ENCODE measurements around the gene BECN2.

The BECN2 gene

DNA sequence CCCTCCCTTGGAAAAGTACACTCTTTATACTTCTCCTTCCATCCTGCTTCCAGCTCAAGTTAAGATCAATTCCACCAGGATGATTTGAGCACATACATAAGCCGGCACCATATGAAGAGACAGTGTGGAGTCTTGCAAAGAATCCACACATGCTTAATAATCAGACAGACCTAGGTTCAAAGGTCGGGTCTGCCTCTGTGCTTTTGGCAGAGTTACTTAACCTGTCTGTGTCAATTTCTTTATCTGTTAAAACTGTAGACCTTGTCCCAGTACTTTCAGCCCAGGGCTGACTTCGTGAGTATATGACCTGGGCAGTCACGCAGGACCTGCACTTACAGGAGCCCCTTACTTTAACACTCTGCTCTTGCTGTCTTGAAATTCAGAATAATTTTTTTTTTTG is 30.2 kb upstream of the BECN2 start:
- no peak for DNase-seq (ENCODE audit: low read depth)
- TF ChIP-seq, protein P1, sequence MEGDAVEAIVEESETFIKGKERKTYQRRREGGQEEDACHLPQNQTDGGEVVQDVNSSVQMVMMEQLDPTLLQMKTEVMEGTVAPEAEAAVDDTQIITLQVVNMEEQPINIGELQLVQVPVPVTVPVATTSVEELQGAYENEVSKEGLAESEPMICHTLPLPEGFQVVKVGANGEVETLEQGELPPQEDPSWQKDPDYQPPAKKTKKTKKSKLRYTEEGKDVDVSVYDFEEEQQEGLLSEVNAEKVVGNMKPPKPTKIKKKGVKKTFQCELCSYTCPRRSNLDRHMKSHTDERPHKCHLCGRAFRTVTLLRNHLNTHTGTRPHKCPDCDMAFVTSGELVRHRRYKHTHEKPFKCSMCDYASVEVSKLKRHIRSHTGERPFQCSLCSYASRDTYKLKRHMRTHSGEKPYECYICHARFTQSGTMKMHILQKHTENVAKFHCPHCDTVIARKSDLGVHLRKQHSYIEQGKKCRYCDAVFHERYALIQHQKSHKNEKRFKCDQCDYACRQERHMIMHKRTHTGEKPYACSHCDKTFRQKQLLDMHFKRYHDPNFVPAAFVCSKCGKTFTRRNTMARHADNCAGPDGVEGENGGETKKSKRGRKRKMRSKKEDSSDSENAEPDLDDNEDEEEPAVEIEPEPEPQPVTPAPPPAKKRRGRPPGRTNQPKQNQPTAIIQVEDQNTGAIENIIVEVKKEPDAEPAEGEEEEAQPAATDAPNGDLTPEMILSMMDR (conservative IDR thresholded peaks at IDR 0.05; ENCODE audit: low read depth, low read length): no peak
- H3K4me3 ChIP-seq (ENCODE audit: low read depth, low read length): no peak overlapping the region

DNA sequence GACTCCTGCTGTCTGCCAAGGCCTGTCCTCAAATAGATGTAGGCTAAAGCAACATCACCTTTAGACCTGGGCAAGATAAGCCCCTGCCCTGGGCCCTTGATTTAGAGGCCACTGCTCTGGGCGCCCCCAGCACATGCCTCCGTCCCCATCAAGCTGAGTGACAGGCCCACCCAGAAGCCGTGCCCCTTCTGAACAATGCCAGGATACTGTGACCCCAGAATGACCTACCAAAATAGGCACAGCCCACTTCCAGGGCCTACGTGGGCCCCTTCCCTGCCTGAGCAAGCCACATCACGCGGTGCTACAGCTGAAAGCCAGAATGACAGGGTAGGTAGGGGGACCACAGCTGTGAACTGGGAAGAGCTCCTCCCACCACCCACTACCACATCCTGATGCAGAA is 24.7 kb upstream of the BECN2 start:
- H3K4me3 ChIP-seq (ENCODE audit: low read depth, low read length): no peak overlapping the region
- no peak for DNase-seq (ENCODE audit: low read depth)
- TF ChIP-seq, protein P1 (conservative IDR thresholded peaks at IDR 0.05; ENCODE audit: low read depth, low read length): no peak

DNA sequence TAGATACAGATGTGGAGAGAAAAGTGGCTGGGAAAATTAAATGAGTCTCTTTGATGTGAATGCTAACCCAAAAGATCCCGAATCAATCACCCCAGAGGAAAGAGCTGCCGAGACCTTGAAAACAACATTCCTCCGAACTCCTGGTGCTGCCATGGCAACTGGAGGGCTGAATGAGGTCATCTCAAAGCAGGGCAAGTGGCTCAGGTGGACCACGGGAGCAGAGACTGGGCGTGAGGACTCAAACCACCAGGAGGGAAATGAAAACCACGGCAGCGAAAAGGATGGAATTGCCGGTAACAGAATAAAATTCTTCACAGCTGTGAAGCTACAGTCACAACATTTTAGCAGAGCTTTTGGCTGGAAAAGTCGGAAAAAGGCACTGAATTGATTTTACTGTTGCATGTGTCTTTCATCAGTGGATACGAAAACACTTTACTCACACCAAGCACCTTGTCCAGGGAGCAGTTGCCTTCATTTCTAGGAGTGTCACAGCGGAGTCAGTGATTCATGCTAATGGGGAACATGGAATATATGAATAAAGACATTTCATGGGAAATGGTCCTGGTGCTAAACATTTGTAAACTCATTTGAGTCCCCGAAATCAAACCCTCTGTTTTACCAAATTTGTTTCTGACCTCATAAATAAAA is 23.2 kb upstream of the BECN2 start:
- peak; percentile 57 for DNase-seq (ENCODE audit: low read depth)
- no peak overlapping the region for H3K4me3 ChIP-seq (ENCODE audit: low read depth, low read length)
- TF ChIP-seq, protein P1 (conservative IDR thresholded peaks at IDR 0.05; ENCODE audit: low read depth, low read length): no peak

DNA sequence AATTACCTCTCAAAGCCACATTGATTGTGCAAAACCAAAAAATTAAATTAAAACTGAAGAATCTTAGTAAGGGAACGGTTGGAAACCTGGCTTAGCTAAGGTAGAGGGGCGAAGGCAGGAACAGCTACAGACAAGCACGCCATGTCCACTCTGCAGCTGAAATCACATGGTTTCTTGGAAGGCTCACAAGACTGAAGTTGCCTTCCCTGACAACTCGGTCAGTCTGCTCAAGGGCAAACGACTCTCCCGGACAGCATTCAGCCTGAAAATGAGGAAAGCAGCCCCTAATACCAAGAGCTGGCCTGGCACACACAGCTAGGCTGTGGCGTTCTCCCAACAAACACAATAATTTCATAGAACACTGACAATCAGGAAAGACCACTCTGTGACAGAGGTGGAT is 22.7 kb upstream of the BECN2 start:
- no peak overlapping the region for H3K4me3 ChIP-seq (ENCODE audit: low read depth, low read length)
- TF ChIP-seq, protein P1 (conservative IDR thresholded peaks at IDR 0.05; ENCODE audit: low read depth, low read length): no peak
- DNase-seq (ENCODE audit: low read depth): no peak

DNA sequence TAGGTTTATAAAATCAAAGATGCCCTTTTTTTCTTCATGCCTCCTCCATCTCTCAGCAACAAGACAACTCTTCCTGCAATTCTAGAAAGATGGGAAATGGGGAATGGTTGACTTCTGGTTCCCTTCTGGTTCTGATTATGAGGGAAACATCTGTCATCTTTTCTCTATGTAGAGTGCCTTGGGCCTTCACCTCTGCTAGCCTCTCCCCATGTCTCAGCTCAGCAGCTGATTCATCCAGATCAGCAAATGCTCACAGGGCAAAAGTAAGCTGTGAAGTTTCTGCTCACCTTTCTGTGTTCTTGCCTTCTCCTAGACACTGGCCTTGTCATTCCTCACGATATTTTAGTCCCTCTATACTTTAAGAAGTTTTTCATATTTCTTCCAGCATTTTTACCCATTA is 17.8 kb upstream of the BECN2 start:
- no peak for DNase-seq (ENCODE audit: low read depth)
- TF ChIP-seq, protein P1 (conservative IDR thresholded peaks at IDR 0.05; ENCODE audit: low read depth, low read length): no peak

DNA sequence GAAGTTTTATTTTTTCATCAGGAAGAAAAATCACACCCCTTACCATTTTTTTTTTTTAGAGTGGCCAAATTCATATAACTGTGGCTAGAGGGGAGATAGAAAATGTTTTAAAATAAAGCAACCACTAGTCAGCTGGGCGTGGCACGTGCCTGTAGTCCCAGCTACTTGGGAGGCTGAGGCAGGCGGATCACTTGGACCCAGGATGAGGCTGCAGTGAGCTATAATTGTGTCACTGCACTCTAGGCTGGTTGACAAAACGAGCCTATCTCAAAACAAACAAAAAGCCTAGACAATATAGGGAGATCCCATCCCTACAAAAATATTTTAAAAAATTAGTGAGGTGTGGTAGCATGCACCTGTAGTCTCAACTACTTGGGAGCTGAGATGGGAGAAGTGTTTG is 14.8 kb upstream of the BECN2 start:
- TF ChIP-seq, protein P1 (conservative IDR thresholded peaks at IDR 0.05; ENCODE audit: low read depth, low read length): no peak
- no peak for DNase-seq (ENCODE audit: low read depth)
- no peak overlapping the region for H3K4me3 ChIP-seq (ENCODE audit: low read depth, low read length)

More for the DNA sequence above, 17.8 kb upstream of the BECN2 start:
- no peak overlapping the region for H3K4me3 ChIP-seq (ENCODE audit: low read depth, low read length)

DNA sequence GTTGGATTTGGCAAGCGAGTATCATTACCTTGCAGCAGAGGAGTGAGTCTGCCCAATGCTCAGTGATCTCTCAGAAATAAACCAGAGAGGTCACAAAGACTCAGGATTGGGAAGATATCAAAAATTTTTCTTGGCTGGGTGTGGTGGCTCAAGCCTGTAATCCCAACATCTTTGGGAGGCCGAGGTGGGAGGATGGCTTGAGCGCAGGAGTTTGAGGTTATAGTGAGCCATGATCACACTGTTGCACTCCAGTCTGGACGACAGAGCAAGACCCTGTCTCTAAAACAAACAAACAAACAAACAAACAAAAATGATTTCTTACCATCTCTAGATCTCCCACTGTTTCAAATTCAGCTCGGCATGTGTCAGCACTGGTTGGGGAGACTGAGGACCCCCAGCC is 13.3 kb upstream of the BECN2 start:
- TF ChIP-seq, protein P1 (conservative IDR thresholded peaks at IDR 0.05; ENCODE audit: low read depth, low read length): no peak
- no peak overlapping the region for H3K4me3 ChIP-seq (ENCODE audit: low read depth, low read length)
- DNase-seq (ENCODE audit: low read depth): no peak

Measured in choroid plexus epithelial cell (primary cell).